HepG2 (cell line): ENCODE measurements around the gene C14orf93. TPM values are rescaled to one million over a fixed set of nuclear protein-coding genes. Genes with fewer than 3 reads are reported as not detected.

Source experiments
- ATAC-seq: fragments of 200-7000 bp; cut with Tn5 transposase; 3 replicates; pipeline ENCODE4 v1.9.1; 2020; ENCODE audit warnings: mild to moderate bottlenecking, moderate library complexity
- BruUV-seq: library from RNA; stranded (reverse); fragments of 400-500 nt; replicated peaks from 2 replicates; lab custom pipeline; 2021; lab: Mats Ljungman, UMichigan
- CTCF ChIA-PET: fragments of 300-600 bp; formaldehyde crosslinking; extraction: SDS; loops from one replicate; lab custom pipeline; 2021; ENCODE audit warnings: low total read pairs, inconsistent platforms, low intra/inter-chr PET ratio; lab: Yijun Ruan, JAX
- POLR2A ChIA-PET: fragments of 350-600 bp; sonication (Branson Sonifier 250); formaldehyde crosslinking; loops from one replicate; lab custom pipeline; 2020; ENCODE audit warnings: antibody characterized with exemption, inconsistent platforms; lab: Yijun Ruan, JAX
- DNase-seq: peaks from one replicate; pipeline ENCODE4 v3.0.0-alpha.2; 2015; ENCODE audit warnings: low spot score
- FAIRE-seq: peaks from 3 replicates; lab custom pipeline; 2011; peaks lifted over from hg19 to GRCh38; lab: Jason Lieb, UNC
- H2AFZ ChIP-seq: one replicate; pipeline ENCODE4 v1.6.1; 2011; ENCODE audit warnings: low read length, inconsistent platforms
- H3K27ac ChIP-seq: fragments of 300-600 bp; 3 replicates; pipeline ENCODE4 v1.8.0; 2011; ENCODE audit warnings: mixed run types, mild to moderate bottlenecking, mixed read lengths, low read length, inconsistent platforms; ENCODE audit not compliant: insufficient read depth; ENCODE audit errors: extremely low read length
- H3K27me3 ChIP-seq, 2 experiments: fragments of 200-600 bp in 1 of 2; 2 replicates in 1 of 2; 3 replicates in 1 of 2; pipeline versions ENCODE4 v1.6.0 to v1.8.0; 2011; ENCODE audit warnings: low read length in 2 of 2, mild to moderate bottlenecking in 2 of 2, moderate library complexity in 2 of 2, inconsistent platforms in 1 of 2; ENCODE audit not compliant: insufficient read depth in 2 of 2, control insufficient read depth in 1 of 2
- H3K36me3 ChIP-seq, 2 experiments: fragments of 200-600 bp in 1 of 2; replicated peaks in 1 of 2; 2 replicates in 1 of 2; 3 replicates in 1 of 2; pipeline versions ENCODE4 v1.5.1 to v1.8.0; 2011; ENCODE audit warnings: low read length in 2 of 2, inconsistent platforms in 1 of 2; ENCODE audit not compliant: insufficient read depth in 2 of 2, control insufficient read depth in 1 of 2
- H3K4me1 ChIP-seq: 2 replicates; pipeline ENCODE4 v1.5.1; 2012; ENCODE audit warnings: low read length, inconsistent platforms; ENCODE audit not compliant: insufficient read depth
- H3K4me2 ChIP-seq: 2 replicates; pipeline ENCODE4 v1.6.0; 2011; ENCODE audit warnings: low read depth, low read length, inconsistent platforms
- H3K4me3 ChIP-seq, 3 experiments: fragments of 200-600 bp in 1 of 3; sonication (generic), shearing (Covaris generic) in 1 of 3; replicated peaks in 1 of 3; 2 replicates each; pipeline ENCODE4 v1.5.1; 2011 to 2016; ENCODE audit warnings: low read length in 3 of 3, inconsistent platforms in 2 of 3, low read depth in 2 of 3, mild to moderate bottlenecking in 2 of 3, control low read depth in 1 of 3, mixed read lengths in 1 of 3; ENCODE audit not compliant: insufficient read depth in 1 of 3
- H3K79me2 ChIP-seq: one replicate; pipeline ENCODE4 v1.6.1; 2011; ENCODE audit warnings: low read length, inconsistent platforms; ENCODE audit not compliant: insufficient read depth
- H3K9ac ChIP-seq: 2 replicates; pipeline ENCODE4 v1.6.0; 2011; ENCODE audit warnings: mild to moderate bottlenecking, low read depth, low read length, inconsistent platforms; ENCODE audit not compliant: insufficient read depth
- H3K9me3 ChIP-seq: 2 replicates; pipeline ENCODE4 v1.5.1; 2012; ENCODE audit warnings: mild to moderate bottlenecking, low read length
- H4K20me1 ChIP-seq: 2 replicates; pipeline ENCODE4 v1.6.0; 2011; ENCODE audit warnings: inconsistent platforms, mild to moderate bottlenecking, low read length, moderate library complexity; ENCODE audit not compliant: insufficient read depth
- ATAD3A ChIP-seq: sonication (generic); formaldehyde crosslinking; IDR thresholded peaks from 2 replicates; pipeline ENCODE4 v1.4.0; 2020; ENCODE audit warnings: missing genetic modification reagents
- EP300 ChIP-seq, 3 experiments: sonication (generic) in 1 of 3; formaldehyde crosslinking in 1 of 3; IDR thresholded peaks; 2 replicates each; pipeline versions ENCODE4 v1.5.1 to v1.6.1; 2011 to 2020; ENCODE audit warnings: low read depth in 2 of 3, low read length in 2 of 3, borderline replicate concordance in 1 of 3, improper control_type of control experiment in 1 of 3, mild to moderate bottlenecking in 1 of 3, missing genetic modification reagents in 1 of 3, moderate library complexity in 1 of 3
- PITX1 ChIP-seq: sonication (generic); formaldehyde crosslinking; IDR thresholded peaks from 2 replicates; pipeline ENCODE4 v1.5.1; 2020; ENCODE audit warnings: mild to moderate bottlenecking, missing genetic modification reagents
- SMAD1 ChIP-seq: sonication (generic); formaldehyde crosslinking; IDR thresholded peaks from 2 replicates; pipeline ENCODE4 v1.4.0; 2020; ENCODE audit warnings: missing genetic modification reagents, low read depth, mild to moderate bottlenecking, borderline replicate concordance
- SP4 ChIP-seq: sonication (generic); formaldehyde crosslinking; IDR thresholded peaks from 2 replicates; pipeline ENCODE4 v1.8.1; 2023; ENCODE audit warnings: mild to moderate bottlenecking, missing genetic modification reagents
- ZNF10 ChIP-seq: sonication (generic); formaldehyde crosslinking; IDR thresholded peaks from 2 replicates; pipeline ENCODE4 v1.4.0; 2020; ENCODE audit warnings: mild to moderate bottlenecking, low read depth, missing genetic modification reagents, borderline replicate concordance
- ZNF572 ChIP-seq: sonication (generic); formaldehyde crosslinking; IDR thresholded peaks from 2 replicates; pipeline ENCODE4 v1.5.1; 2020; ENCODE audit warnings: mild to moderate bottlenecking, missing genetic modification reagents
- ZNF652 ChIP-seq: IDR thresholded peaks from 2 replicates; pipeline ENCODE4 v1.6.1; 2016; ENCODE audit warnings: low read depth, borderline replicate concordance
- in situ Hi-C: cut with HindIII; loops from 2 replicates; pipeline ENCODE4 v1.10.0; 2017; ENCODE audit warnings: low pct_unique_long_range_greater_than_20kb; ENCODE audit not compliant: extremely low pct_ligation_motif_present
- intact Hi-C: fragments of 100-400 bp; cut with micrococcal nuclease; formaldehyde crosslinking; loops from one replicate; pipeline ENCODE4 v1.10.0; 2022; ENCODE audit not compliant: unreplicated experiment
- polyA plus RNA-seq, 8 experiments: library from polyadenylated mRNA; depleted of rRNA in 3 of 8; stranded (reverse) in 7 of 8; unstranded in 1 of 8; fragments of >200 nt; fragmentation: Illumina TruSeq in 4 of 8; extraction: Trizol in 4 of 8; gene quantifications; 2 replicates each; pipeline versions ENCODE4 v1.2.1 to v1.2.3, GENCODE V29; 2011 to 2016; ENCODE audit warnings: low read depth in 4 of 8, missing spikeins in 1 of 8, mixed read lengths in 1 of 8; ENCODE audit not compliant: insufficient read depth in 1 of 8
- total RNA-seq, 5 experiments: library from RNA; depleted of rRNA; stranded (reverse); fragments of >200 nt; fragmentation: Illumina TruSeq; extraction: Trizol; gene quantifications; 2 replicates each; pipeline ENCODE4 v1.2.3, GENCODE V29; 2016; ENCODE audit warnings: low read depth in 1 of 5
- TF ChIP-seq, protein P1 (sequence below): sonication (generic); formaldehyde crosslinking; IDR thresholded peaks from 2 replicates; pipeline ENCODE4 v1.4.0; 2020; ENCODE audit warnings: missing genetic modification reagents
- TF ChIP-seq, protein P2 (sequence below), 2 experiments: sonication (generic) in 1 of 2; formaldehyde crosslinking in 1 of 2; IDR thresholded peaks; 2 replicates each; pipeline versions ENCODE4 v1.4.0 to v1.6.1; 2016 to 2020; ENCODE audit warnings: borderline replicate concordance in 1 of 2, low read depth in 1 of 2, mild to moderate bottlenecking in 1 of 2, missing genetic modification reagents in 1 of 2

Gene C14orf93
- total and polyA plus RNA-seq, 2 of the 13 experiments (the other 11 are each of a cell fraction or from before 2014, with no cell fraction given): 11.4 to 22.5 TPM

DNA sequence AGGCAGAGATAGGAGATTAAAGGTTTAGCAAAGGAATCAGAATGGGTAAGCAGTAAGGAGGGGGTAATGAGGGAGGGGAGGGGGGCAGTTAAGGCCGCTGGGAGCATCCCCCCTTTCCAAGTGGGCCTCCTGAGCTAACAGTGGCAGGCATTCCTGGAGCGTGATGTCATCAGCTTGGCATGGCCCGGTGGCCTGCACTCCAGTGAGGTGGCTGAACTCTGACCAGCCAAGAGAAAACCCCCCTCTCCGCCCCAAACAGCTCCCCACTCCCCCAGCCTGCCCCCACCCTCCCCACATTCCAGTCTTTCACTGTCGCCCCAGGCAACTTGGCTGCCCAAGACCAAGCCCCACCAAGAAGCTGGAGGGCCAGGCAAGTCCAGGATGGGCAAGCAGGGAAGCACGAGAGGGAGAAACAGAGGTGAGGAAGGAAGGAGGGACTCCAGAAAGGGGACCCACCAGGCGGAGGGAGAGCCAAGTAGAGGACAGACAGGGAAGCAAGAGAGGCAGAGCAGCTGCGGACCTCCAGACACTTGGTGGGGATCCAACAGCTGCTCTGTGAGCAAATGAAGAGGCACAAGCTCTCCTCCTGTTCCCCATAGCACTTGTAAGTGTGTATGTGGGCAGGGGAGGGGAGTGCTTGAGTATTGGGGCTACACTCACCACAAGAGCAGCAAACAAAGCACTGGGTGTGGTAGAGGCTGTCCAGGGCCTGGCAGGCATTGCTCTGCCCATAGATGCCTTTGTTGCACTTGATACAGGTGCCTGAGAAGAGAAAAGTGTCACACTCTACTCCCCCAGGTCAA is 32.1 kb downstream of the C14orf93 start (continued):
- TF ChIP-seq EP300 (IDR thresholded peaks at IDR 0.05; ENCODE audit: low read depth in 2 of 2, low read length in 2 of 2): peak; percentile 98 to 99
- TF ChIP-seq EP300 (CRISPR knock-in tag; IDR thresholded peaks at IDR 0.05; ENCODE audit: borderline replicate concordance): peak; percentile 96
- TF ChIP-seq PITX1 (CRISPR knock-in tag): peak; percentile 95

DNA sequence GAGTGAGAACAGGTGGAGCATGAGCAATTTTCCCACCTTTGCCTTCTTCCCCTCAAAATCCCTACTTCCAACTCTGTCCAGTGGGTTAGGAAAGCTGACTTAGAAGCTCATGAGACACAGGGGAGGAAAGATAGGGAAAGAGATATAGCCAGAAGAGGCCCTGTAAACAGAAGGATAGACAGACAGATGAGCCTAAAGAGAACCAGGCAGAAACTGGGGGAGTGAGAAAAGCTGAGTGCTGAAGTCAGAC is 32.6 kb downstream of the C14orf93 start:
- no peaks in the 10 kb centered on the region; a peak in 1 of 5 replicates for H3K27me3 ChIP-seq
- H3K4me1 ChIP-seq: peaks cover 80% of the 10 kb centered on the region
- ChIA-PET POLR2A (interaction anchor here (0.6 to 26.8 kb wide), 59 partner anchors 0 to 1453 kb away, joined by 3 to 1670 read pairs (median 7); partner anchors contain the start of genes ACIN1, AJUBA, BCL2L2 and C14orf119), CTCF (interaction anchor here (1.1 kb wide), 1 partner anchor 9 kb away, joined by 6 read pairs; no protein-coding TSS in a partner anchor)
- peaks cover 17% of the 10 kb centered on the region for H4K20me1 ChIP-seq
- peaks cover 32 to 51% of the 10 kb centered on the region in 2 experiments for H3K36me3 ChIP-seq
- H3K4me3 ChIP-seq: peak overlapping the region; percentile 23 to 59 (median 29)
- DNase-seq (no peak), FAIRE-seq (no peak), ATAC-seq (no peak)
- intact Hi-C loops: loop anchor here (2.0 kb wide), 1 partner anchor 49 kb away; the partner anchor contains the start of gene PRMT5
- H3K4me2 ChIP-seq: peak overlapping the region; percentile 92
- in situ Hi-C loops: no loop called here
- H3K79me2 ChIP-seq: peaks cover 79% of the 10 kb centered on the region
- H3K9me3 ChIP-seq: no peaks in the 10 kb centered on the region
- H2AFZ ChIP-seq: no peak overlapping the region
- peak overlapping the region; percentile 90 for H3K9ac ChIP-seq
- no TSS peak for BruUV-seq
- peak overlapping the region; percentile 97 for H3K27ac ChIP-seq
- no peak for TF ChIP-seq ZNF572 (CRISPR knock-in tag)
- no peak for TF ChIP-seq SP4 (CRISPR knock-in tag)
- TF ChIP-seq ZNF652 (CRISPR knock-in tag): no peak
- TF ChIP-seq, protein P1, sequence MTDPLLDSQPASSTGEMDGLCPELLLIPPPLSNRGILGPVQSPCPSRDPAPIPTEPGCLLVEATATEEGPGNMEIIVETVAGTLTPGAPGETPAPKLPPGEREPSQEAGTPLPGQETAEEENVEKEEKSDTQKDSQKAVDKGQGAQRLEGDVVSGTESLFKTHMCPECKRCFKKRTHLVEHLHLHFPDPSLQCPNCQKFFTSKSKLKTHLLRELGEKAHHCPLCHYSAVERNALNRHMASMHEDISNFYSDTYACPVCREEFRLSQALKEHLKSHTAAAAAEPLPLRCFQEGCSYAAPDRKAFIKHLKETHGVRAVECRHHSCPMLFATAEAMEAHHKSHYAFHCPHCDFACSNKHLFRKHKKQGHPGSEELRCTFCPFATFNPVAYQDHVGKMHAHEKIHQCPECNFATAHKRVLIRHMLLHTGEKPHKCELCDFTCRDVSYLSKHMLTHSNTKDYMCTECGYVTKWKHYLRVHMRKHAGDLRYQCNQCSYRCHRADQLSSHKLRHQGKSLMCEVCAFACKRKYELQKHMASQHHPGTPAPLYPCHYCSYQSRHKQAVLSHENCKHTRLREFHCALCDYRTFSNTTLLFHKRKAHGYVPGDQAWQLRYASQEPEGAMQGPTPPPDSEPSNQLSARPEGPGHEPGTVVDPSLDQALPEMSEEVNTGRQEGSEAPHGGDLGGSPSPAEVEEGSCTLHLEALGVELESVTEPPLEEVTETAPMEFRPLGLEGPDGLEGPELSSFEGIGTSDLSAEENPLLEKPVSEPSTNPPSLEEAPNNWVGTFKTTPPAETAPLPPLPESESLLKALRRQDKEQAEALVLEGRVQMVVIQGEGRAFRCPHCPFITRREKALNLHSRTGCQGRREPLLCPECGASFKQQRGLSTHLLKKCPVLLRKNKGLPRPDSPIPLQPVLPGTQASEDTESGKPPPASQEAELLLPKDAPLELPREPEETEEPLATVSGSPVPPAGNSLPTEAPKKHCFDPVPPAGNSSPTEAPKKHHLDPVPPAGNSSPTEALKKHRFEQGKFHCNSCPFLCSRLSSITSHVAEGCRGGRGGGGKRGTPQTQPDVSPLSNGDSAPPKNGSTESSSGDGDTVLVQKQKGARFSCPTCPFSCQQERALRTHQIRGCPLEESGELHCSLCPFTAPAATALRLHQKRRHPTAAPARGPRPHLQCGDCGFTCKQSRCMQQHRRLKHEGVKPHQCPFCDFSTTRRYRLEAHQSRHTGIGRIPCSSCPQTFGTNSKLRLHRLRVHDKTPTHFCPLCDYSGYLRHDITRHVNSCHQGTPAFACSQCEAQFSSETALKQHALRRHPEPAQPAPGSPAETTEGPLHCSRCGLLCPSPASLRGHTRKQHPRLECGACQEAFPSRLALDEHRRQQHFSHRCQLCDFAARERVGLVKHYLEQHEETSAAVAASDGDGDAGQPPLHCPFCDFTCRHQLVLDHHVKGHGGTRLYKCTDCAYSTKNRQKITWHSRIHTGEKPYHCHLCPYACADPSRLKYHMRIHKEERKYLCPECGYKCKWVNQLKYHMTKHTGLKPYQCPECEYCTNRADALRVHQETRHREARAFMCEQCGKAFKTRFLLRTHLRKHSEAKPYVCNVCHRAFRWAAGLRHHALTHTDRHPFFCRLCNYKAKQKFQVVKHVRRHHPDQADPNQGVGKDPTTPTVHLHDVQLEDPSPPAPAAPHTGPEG (CRISPR knock-in tag): no peak
- 0 out of 2 replicates have a peak, but pooled peaks have one; percentile 10 for TF ChIP-seq ATAD3A (CRISPR knock-in tag)
- TF ChIP-seq SMAD1 (CRISPR knock-in tag): no peak
- TF ChIP-seq ZNF10 (CRISPR knock-in tag): no peak
- TF ChIP-seq, protein P2, sequence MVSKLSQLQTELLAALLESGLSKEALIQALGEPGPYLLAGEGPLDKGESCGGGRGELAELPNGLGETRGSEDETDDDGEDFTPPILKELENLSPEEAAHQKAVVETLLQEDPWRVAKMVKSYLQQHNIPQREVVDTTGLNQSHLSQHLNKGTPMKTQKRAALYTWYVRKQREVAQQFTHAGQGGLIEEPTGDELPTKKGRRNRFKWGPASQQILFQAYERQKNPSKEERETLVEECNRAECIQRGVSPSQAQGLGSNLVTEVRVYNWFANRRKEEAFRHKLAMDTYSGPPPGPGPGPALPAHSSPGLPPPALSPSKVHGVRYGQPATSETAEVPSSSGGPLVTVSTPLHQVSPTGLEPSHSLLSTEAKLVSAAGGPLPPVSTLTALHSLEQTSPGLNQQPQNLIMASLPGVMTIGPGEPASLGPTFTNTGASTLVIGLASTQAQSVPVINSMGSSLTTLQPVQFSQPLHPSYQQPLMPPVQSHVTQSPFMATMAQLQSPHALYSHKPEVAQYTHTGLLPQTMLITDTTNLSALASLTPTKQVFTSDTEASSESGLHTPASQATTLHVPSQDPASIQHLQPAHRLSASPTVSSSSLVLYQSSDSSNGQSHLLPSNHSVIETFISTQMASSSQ (IDR thresholded peaks at IDR 0.05; ENCODE audit: low read depth): no peak
- TF ChIP-seq, protein P2 (CRISPR knock-in tag; IDR thresholded peaks at IDR 0.05; ENCODE audit: borderline replicate concordance): no peak
